Measurements from ENCODE around the gene NKAIN2. TPM values are rescaled to one million over a fixed set of nuclear protein-coding genes. Genes with fewer than 3 reads are reported as not detected.

The NKAIN2 gene
- total and polyA plus RNA-seq, 9 of the 15 experiments (the other 6 are each of a cell fraction or from before 2014, with no cell fraction given), result not detected

DNA sequence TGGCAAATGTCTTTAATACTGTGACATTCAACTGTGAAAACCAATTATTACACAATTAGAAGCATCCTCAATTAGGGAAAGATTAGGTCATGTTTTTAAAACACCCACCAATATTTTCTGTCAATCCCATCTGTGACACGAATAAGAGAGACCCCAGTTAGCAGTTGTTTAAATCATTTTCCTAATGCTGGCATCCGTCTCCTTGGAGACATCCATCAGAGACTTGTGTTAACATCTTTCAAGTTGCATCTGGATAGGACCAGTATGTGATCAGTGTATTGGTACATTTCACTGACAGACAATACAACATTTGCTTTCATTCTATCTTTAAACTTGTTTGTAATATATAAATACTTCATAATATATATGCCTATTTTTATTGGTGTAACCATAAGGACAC, 737.9 kb downstream of the NKAIN2 start:
- no peaks in the 10 kb centered on the region for H4K20me1 ChIP-seq (replicated peaks; ENCODE audit: control insufficient read depth, insufficient read depth, low read length)
- no peak for FAIRE-seq
- H3K4me2 ChIP-seq (ENCODE audit: insufficient read depth, low read length), result no peak overlapping the region
- no peaks in the 10 kb centered on the region for H3K9me3 ChIP-seq (replicated peaks; ENCODE audit: control insufficient read depth, insufficient read depth, low read depth, low read length)
- H3K79me2 ChIP-seq (ENCODE audit: control insufficient read depth, insufficient read depth, low read length), result no peaks in the 10 kb centered on the region
- no peak overlapping the region for H3K9ac ChIP-seq (ENCODE audit: insufficient read depth in 1 of 2, low read depth in 2 of 2, low read length in 2 of 2)
- H2AFZ ChIP-seq (ENCODE audit: low read depth, low read length), result no peak overlapping the region
- DNase-seq (ENCODE audit: extremely low read depth in 1 of 4, low spot score in 3 of 4), result no peak
- H3K36me3 ChIP-seq (ENCODE audit: control insufficient read depth, insufficient read depth, low read length), result no peaks in the 10 kb centered on the region
- no peak overlapping the region for H3K27ac ChIP-seq (ENCODE audit: extremely low read depth, low read depth, low read length)
- no peaks in the 10 kb centered on the region for H3K27me3 ChIP-seq (ENCODE audit: control insufficient read depth in 2 of 2, insufficient read depth in 2 of 2, low read length in 2 of 2)
- ATAC-seq, result no peak
- ChIA-PET POLR2A (interaction anchor here (0.5 kb wide), 1 partner anchor 12 kb away, joined by 3 read pairs; no protein-coding TSS in a partner anchor), CTCF (ENCODE audit: low intra/inter-chr PET ratio) (no interaction called here)
- no peaks in the 10 kb centered on the region for H3K4me1 ChIP-seq (replicated peaks in 1 of 2; ENCODE audit: control insufficient read depth in 2 of 2, insufficient read depth in 2 of 2, low read length in 2 of 2)
- no peaks in the 10 kb centered on the region for H3K9me1 ChIP-seq (ENCODE audit: control insufficient read depth, insufficient read depth, low read length)
- BruUV-seq (replicated peaks), result no TSS peak
- H3K4me3 ChIP-seq, result no peak overlapping the region
- 0% methylated on average over 2 of the region's 2 CpGs for WGBS (ENCODE audit: insufficient coverage, low coverage, missing lambda C conversion rate)
- intact Hi-C loops (cut with micrococcal nuclease) (no loop called here), in situ Hi-C loops (cut with MboI) (no loop called here)
- TF ChIP-seq, protein P1, sequence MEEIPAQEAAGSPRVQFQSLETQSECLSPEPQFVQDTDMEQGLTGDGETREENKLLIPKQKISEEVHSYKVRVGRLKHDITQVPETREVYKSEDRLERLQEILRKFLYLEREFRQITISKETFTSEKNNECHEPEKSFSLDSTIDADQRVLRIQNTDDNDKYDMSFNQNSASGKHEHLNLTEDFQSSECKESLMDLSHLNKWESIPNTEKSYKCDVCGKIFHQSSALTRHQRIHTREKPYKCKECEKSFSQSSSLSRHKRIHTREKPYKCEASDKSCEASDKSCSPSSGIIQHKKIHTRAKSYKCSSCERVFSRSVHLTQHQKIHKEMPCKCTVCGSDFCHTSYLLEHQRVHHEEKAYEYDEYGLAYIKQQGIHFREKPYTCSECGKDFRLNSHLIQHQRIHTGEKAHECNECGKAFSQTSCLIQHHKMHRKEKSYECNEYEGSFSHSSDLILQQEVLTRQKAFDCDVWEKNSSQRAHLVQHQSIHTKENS (CRISPR knock-in tag; IDR thresholded peaks at IDR 0.05), result no peak
- TF ChIP-seq, protein P2, sequence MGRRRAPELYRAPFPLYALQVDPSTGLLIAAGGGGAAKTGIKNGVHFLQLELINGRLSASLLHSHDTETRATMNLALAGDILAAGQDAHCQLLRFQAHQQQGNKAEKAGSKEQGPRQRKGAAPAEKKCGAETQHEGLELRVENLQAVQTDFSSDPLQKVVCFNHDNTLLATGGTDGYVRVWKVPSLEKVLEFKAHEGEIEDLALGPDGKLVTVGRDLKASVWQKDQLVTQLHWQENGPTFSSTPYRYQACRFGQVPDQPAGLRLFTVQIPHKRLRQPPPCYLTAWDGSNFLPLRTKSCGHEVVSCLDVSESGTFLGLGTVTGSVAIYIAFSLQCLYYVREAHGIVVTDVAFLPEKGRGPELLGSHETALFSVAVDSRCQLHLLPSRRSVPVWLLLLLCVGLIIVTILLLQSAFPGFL (CRISPR knock-in tag; IDR thresholded peaks at IDR 0.05), result no peak
- TF ChIP-seq ZNF695 (CRISPR knock-in tag; IDR thresholded peaks at IDR 0.05) (no peak), ETV1 (tag; conservative IDR thresholded peaks at IDR 0.05; ENCODE audit: low read depth) (no peak), ETV5 (CRISPR knock-in tag; IDR thresholded peaks at IDR 0.05; ENCODE audit: low read depth) (no peak), ATF7 (IDR thresholded peaks at IDR 0.05) (no peak), POLR2H (tag; IDR thresholded peaks at IDR 0.05; ENCODE audit: low read depth) (no peak), TBL1XR1 (IDR thresholded peaks at IDR 0.05; ENCODE audit: low read length in 2 of 2) (no peak), CTBP1 (IDR thresholded peaks at IDR 0.05; ENCODE audit: borderline replicate concordance) (no peak), PRPF4 (IDR thresholded peaks at IDR 0.05; ENCODE audit: insufficient read depth, low read depth, low read length, poor library complexity, severe bottlenecking) (no peak)
- TF ChIP-seq, protein P3, sequence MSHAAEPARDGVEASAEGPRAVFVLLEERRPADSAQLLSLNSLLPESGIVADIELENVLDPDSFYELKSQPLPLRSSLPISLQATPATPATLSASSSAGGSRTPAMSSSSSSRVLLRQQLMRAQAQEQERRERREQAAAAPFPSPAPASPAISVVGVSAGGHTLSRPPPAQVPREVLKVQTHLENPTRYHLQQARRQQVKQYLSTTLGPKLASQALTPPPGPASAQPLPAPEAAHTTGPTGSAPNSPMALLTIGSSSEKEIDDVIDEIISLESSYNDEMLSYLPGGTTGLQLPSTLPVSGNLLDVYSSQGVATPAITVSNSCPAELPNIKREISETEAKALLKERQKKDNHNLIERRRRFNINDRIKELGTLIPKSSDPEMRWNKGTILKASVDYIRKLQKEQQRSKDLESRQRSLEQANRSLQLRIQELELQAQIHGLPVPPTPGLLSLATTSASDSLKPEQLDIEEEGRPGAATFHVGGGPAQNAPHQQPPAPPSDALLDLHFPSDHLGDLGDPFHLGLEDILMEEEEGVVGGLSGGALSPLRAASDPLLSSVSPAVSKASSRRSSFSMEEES (CRISPR knock-in tag; IDR thresholded peaks at IDR 0.05), result no peak
